Stimulated activated CD8-positive, alpha-beta memory T cell treated with anti-CD3 and anti-CD28 coated beads, Interleukin-7, amount 100 ng/mL, for 4 hours (primary cell): ENCODE data around the gene CACNB4.

Experiments used
- DNase-seq, 2 donors: peaks; one replicate each; pipeline ENCODE4 v3.0.0-alpha.2; 2020; ENCODE audit warnings: low read depth in 2 of 2

CACNB4 gene

DNA sequence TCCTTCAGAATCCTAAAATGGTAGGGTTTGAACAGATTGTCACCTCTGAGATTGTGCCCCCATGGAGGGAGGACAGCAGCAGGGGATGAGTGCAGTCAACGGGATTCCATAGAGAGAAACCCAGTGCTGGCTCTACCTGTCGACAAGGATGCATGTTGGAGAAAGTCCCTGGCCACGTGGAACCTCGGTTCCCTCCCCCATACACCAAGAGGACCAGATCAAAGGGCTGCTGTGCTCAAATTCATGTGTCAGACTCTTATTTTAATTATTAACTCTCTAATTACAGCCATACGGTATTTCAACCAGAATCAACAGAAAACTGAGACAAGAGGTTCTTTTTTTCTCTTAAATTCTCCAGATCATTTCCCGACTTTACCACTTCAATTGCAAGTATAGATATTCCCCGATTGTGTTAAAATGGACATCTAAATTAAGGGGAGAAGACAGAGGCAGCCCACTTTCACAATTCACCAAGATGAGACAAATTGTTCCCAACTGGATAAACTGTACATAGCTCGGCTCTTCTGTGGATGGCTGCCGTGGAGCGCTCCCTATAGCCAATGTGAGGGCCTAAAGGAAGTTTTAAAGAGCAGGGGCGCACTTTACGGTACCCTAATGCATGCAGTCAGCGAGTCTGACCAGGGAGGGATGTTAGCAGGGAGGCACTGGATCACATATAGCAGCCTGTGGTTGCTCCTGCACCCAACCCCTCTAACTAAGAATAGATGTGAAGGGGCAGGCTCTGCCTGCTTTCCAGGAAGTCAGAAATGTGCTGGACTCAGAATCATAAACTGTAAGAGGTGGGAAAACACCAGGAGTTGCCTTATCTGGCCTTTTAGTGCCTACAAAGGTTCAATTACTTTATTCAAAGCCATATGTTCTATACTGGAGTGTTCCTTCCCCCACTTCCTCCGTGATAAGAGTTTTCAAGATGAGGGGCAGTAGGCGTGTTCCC, 123.1 kb downstream of the CACNB4 start:
- no peak for DNase-seq

DNA sequence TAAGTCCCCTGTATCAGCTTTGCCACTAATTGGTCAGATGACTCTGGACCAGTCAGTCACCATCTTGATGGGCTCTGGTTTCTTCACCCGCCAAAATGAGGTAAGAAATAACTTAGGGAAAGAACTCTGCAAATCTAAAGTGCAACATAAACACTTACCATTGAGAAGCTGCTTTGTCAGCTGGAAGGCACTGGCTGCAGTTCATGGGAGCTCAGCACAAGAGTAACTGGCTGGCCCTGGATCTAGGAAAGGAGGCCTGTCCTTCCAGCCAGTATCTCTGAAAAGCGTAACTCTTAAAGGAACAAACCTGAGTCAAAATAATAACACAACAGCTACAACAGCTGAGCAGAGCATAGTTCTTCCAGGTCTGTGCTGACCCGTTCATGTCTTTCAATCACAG, 123.9 kb downstream of the CACNB4 start:
- DNase-seq: no peak

DNA sequence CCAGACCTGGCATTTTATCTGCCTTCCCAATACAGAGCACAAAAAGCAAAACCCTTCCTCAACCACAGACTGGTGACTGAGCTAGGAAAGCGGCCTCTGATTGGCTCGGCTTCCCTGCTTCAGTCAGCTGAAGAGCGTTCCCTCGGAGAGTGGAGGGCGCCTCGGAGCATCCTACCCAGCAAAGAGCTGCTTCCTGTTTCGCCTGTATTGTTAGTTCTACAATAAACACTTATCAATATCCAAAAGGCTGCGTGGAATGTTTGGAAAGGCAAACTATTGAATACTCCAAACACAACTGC, 125.0 kb downstream of the CACNB4 start:
- no peak for DNase-seq

DNA sequence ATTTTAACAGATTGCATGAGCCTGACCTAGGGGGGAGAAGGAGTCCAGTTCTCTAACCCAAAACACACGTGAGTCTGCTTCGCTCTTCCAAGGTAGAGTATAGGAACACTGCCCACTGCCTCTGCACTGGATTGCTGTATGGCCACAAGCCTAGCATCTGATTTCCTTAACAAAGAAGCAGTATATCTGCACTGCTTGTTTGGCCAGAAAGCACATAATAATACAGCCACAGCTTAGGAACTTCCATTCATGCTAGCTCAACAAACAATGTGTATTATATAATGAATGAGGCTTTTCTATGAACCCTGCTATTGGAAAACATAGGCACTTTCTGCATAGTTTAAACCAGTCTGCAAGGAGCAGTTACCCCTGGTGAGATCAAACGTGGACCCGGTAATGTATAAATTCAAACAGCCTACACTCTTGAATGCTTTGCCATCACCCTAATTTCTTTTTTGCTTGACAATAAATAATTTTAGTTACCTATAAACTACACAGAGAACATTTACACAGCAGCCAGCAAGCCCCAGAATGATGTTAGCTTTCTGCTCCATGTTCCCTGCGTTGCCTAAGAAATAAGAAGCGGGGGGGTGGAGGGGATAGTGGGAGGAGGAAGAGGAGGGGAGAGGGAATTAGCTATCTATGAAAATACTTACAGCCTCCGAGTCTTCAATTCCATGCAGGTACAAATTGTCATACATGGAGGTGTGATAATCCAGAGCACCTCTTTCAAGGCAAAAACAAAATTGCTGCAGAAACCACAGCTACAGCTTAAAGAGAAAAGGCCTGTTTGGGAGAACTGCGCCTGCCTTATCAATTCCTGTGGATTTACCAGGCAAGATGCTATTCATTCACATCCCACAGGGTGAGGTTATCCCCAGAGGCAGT, 125.6 kb downstream of the CACNB4 start:
- DNase-seq: no peak

DNA sequence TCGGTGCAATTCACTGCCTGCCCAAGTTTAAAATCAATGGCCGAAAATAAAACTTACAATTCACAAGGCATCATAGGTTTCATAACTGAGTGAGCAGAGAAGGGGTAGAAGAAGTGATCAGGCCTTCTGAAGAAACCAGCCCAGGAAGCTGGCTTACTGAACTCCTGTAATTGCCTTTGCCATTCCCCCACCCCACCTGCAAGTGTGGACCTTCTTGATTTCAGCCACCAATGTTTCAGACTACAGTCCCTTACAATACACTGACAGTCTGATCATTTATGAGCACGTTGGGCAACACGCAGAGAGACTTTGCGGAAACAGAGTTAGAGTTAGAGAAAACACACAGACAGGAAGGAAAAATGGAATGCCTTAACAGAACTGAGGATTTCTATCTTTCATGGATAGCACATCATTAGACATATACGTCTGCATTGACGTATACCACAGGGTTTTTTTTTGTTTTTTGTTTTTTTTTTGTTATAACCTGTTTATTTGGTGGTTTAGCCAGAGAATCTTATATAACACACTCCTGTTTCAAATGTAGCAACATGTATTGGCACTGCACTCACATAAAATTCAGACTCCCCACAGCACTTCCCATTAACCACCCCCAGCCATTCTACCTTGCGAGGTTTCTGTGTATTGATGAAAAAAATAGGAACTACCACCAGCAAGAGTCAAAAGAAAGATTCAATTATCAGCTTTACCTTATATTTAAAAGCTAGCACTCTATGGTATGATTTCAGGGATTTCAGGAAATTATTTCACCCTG, 126.4 kb downstream of the CACNB4 start:
- DNase-seq: no peak

DNA sequence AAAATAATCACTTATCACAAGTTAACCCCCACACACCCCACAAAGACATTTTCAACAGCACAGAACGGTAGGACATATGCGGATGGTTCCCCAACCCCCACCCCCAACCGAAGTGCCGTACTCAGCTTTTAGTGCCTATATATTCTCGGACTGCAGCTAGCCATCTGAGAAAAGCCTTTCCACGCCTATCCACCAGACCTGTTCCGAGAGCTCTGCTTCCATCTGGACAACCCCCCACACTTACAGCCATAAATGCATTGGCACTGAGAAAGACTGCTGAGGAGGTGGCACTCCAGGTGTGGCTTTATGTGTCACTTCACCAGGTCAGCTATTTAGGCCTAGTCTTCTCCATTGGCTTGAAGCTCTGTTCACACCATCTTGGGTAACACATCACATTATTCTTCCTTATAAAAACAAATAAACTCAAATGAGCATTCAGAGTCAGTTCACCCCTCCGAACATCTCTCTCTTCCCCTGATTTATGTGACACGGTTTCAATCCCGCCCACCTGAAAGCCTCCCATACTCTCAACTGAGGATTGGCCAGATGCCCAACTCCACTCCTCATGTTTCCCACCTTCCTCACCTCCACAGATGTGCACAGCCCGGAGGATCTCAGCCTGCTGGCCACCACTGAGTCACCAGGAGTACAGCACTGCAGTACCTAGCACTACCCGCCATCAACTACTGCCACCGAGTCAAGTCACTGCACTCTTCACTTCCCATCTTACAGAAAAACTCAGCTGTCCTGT, 127.4 kb downstream of the CACNB4 start:
- DNase-seq: no peak

DNA sequence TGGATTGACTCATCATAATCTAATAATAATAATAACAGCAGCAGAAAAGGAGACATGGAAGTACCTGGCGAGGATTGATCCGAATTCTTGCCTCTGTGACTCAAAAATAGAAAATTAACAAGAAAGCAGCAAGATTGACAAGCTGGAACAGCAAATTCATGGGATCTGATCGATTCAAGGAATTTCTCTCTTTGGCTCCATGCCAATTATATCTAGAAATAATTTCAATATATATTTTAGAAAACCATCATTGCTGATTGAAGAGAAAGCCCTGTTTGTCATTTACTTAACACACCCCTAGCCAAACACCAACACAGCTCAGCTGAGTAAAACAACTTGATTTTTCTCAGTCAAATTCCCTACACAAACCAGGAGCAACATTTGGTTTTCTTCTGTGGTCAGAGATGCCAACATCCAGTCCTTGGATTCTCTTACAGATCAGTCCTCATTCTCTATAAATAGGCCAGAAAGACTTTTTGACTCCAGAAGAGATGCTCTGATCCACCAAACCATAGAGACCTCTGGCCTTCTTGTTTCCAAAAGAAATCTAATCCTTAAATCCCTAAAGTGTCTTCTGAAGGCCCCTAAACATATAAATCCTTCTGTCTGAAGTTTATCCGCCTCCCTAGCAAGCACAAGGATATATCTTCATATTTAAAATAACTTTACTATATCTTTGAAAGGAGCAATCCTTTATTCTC, 129.9 kb downstream of the CACNB4 start:
- DNase-seq: no peak

DNA sequence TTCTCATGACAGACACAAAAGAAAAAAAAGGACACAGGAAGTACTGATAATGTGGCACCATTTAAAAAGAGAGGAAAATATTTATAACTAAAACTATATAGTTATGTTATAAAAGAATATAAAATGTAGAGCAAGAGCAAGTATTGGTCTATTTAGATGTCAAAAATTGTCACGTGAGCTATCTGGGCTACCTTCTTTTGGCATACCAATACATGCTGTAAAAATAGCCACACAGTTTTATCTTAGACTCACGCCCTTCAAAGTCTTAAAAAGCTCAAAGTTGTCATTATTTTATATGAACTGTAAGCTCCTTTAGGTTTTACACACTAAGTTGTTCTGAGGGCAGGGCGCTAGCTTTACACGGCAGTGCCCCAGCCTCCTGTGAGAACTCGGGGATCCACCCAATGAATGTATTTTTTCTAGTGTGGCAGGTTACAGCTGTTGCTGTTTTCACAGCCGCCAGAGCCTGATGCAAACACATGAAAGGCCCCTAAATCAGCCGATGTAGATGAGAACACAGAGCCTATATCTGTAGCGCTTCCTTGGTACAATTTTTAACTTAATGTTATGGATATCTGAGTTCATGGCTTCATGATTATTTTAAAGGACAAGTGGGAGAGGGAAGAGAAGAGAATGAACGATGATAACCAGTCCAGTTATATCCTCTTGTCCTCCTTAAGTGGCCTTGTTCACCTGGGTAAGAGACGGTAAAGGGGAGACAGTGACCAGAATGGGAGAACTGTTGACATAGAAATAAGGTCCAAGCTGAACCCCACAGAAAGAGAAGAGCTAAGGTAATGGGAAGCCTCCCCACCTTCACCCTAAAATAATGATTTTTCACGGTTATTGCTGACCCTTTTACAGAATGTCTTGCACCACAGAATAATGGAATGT, 130.8 kb downstream of the CACNB4 start:
- DNase-seq: no peak

DNA sequence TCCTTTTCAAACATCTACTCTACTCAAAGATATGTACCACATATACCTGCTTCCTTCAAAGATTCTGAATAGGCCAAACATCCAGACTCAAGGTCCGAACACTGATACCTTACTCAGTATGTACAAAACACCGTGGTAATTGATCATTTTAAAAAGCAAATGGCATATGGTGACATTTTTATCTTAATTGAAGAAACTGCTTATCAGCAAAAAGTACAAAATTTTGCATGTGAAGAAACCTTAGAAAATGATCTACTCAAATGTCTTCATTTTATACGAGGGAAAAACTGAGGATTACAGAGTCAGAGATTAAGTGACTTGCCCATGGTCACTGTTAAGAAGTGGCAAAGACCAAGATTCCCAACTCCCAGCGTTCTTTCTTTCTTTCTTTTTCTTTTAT, 133.0 kb downstream of the CACNB4 start:
- DNase-seq: no peak

DNA sequence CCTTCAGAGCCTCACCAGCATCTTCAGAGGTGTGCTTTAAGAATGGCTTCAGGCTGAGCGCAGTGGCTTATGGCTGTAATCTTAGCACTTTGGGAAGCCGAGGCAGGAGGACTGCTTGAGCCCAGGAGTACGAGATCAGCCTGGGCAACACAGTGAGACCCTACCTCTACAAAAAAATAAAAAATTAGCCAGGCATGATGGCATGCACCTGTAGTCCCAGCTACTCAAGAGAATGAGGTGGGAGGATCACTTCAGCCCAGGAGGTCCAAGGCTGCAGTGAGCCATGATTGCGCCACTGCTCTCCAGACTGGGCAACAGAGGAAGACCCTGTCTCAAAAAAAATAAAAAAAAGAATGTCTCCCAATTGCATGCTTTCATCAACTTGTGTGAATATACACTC, 137.3 kb downstream of the CACNB4 start:
- DNase-seq: no peak

DNA sequence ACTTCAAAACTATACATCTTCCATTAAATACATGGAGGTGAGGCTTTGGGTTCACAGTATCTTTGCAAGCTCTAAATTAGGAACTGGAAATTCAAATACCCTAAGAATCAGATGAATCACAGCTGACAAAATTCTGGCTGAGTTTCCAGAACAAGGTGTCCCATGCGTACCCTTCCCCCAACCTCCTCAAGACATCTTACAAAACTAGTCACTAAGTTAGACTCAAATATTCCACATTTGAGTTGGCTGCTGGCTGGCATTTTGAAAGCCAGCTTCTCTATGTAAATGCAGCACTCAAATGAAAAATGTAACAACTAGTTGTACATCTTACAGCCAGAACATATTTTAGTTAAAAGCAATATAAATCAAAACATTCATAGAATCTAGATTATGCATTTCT, 139.6 kb downstream of the CACNB4 start:
- DNase-seq: no peak

DNA sequence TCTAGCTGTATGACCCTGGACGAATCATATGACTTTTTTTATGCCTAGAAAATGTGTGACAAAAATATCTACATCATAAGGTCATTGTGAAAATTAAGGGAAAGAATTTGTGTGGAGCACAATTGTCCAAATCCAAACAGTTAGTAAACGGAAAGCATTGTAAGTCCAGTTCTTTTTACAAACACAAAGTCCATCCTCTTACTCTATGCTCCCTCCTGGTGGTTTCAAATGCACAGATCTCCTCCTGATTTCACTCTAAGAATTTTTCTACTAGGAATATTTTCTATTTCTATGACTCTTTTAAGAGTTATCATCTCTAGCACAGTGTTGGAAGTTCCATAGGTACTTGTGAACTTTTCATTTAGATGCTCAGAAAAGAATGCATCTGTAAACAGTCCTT, 145.4 kb downstream of the CACNB4 start:
- no peak for DNase-seq

DNA sequence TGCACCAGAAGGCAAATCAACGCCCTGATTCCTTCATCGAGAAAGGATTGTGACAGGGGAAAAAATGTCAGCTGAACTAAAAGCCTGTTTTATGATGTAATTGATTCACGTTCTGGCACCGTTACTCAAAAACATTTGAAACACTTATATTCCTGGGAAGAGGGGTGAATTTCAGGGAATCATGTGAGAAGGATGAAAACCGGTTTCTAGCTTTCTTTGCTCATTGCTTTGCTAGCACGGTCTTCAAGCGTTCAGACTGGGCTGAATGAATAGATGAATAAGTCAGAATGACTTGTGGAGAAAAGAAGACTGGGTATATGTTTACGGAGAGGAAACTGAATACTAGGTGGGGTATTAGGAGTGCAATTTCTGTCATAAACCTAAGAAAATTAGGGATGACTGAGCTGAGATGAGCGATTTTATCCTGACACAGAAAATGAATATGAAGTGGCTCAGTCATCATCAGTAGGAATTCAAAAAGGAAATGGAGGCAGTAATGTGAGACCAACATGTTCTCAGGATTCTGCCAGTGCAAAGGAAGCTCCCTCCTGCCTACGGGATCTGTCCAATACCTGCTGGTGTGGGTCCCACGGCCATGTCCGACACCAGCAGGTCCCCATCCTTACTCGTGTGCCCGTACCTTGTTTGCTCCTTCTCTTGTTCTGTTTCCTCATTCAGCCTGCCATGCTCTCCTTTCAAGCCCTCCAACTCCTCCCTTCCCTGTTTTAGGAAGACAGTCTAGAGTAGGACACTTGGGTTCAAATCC, 146.0 kb downstream of the CACNB4 start:
- no peak for DNase-seq

DNA sequence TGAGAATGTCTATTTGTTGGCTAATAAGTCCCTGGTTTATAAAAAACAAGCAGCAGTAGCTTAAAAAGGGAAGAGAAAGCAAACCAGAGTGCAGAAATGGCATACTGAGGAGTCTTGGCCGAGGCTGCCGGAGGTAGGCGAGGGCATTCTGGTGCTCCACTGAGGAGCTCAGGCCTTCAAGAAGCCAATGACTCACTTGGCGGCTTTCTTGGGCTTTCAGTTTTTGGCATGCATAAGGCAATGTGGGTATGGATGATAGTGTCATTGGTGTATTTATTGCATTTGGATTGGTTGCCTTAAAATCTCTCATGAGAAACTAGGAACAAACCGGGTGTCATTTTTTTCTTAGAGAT, 151.1 kb downstream of the CACNB4 start:
- DNase-seq: no peak

DNA sequence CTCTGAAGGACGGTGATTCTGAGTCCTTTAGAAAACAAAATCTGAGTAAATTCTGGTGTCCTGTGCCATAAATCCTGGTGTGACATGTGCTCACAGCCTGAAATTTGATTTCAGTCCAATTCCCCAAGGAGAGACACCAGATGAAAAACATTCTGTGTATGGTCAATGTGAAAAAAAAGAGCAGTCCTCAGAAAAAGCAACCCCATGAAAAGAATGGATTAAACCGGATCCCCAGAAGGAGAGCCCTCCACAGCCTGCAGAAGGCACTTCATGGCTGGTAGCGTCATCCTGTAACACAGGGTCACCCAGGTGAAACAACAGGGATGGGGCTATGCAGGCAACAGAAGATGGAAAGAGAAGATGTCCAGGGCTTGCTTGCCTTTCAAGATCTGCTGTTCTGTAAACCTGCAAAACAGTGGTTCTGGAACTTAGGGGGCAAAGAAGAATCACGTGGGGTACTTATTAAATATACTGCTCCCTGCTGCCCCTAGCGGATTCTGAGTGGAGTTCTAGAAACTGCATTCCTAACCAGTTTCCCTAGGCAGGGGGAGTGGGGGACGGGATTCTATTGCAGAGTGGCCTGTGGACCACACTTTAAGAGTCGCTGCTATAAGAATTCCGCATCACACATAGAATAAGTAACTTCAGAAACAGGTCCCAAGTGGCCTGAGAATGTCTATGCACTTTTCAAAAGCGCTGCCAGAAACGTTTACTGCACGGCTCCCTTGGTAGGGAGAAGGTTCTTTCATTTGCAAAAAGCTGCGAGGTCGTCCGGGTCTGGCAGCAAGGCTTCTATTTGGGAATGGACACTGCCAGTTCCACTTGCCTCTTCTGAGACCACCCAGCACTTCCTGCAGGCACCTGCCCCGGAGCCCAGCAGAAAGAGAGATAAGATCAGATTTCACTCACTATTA, 151.7 kb downstream of the CACNB4 start:
- DNase-seq: no peak

DNA sequence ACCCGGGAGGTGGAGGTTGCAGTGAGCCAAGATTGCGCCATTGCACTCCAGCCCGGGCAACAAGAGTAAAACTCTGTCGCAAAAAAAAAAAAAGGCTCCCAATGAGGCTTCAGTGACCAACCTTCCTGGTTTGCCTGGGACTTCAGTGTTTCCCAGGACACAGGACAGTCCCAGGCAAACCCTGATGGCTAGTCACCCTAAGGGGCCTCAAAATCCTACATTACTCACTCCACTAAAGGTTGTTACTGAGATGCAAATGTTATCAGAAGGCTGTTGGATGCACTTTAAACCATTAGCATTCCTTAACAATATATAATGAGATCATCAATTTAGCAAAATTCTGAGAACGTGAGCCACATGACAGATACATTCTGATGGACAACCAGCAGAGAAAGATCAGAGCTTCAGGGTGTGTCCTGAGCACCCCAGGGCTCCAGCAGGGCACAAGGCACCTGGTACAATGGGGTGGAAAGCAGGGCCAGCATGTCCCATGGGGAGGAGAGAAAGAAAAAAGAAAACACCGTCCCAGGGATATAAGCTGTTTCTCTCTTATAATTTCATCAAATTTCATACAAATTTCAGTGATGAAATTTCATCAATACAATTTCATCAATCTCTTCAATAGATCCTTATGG, 152.5 kb downstream of the CACNB4 start:
- no peak for DNase-seq

DNA sequence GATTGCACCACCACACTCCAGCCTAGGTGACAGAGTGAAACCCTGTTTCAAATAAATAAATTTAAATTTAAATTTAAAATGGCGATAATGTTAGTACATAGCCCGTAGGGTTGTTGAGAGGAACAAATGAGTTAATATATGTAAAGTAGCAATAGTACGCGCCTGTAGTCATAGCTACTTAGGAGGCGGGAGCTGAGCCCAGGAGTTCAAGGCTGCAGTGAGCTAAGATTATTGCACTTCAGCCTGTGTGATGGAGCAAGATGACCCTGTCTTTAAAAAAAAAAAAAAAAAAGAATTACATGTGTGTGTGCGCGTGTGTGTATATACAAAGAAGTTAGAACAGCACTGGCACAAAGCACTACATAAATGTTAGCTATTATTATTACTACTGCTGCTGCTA, 153.2 kb downstream of the CACNB4 start:
- no peak for DNase-seq

DNA sequence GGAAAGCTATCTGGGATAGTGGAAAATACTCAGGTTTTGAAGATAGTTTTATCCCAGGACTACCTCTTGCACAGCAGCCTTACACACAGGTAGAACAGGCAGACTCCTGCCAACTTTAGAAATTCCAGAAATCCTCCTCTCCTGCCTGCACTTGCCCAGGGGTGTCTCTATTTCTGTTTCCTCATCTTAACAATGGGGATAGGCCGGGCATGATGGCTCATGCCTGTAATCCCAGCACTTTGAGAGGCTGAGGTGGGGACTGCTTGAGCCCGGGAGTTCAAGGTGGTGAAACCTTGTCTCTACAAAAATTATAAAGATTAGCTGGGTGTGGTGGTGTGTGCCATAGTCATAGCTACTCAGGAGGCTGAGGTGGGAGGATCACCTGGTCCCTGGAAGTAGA, 153.7 kb downstream of the CACNB4 start:
- no peak for DNase-seq
